H9 (cell line): Measurements from ENCODE around the gene BRINP2. TPM values are rescaled to one million over a fixed set of nuclear protein-coding genes. Genes with fewer than 3 reads are reported as not detected.

ENCODE experiments used
- DNase-seq: peaks from one replicate; pipeline ENCODE4 v3.0.0-alpha.2; 2017
- H2AFZ ChIP-seq: one replicate; pipeline ENCODE4 v1.6.1; 2013; ENCODE audit warnings: mild to moderate bottlenecking, low read length, control low read depth, moderate library complexity
- H2AK5ac ChIP-seq: 2 replicates; pipeline ENCODE4 v1.6.1; 2013; ENCODE audit warnings: low read length, control low read depth, mixed read lengths; ENCODE audit not compliant: insufficient read length
- H2BK120ac ChIP-seq: one replicate; pipeline ENCODE4 v1.6.1; 2013; ENCODE audit warnings: low read depth, mild to moderate bottlenecking, low read length, control low read depth, inconsistent platforms; ENCODE audit not compliant: poor library complexity, severe bottlenecking
- H2BK12ac ChIP-seq: 2 replicates; pipeline ENCODE4 v1.6.1; 2013; ENCODE audit warnings: low read length, control low read depth, mixed read lengths, low read depth; ENCODE audit not compliant: insufficient read length
- H2BK15ac ChIP-seq: 2 replicates; pipeline ENCODE4 v1.6.1; 2013; ENCODE audit warnings: low read depth, low read length, control low read depth
- H2BK20ac ChIP-seq: one replicate; pipeline ENCODE4 v1.6.1; 2013; ENCODE audit warnings: low read depth, mild to moderate bottlenecking, low read length, control low read depth, inconsistent platforms; ENCODE audit not compliant: poor library complexity, severe bottlenecking
- H2BK5ac ChIP-seq: 2 replicates; pipeline ENCODE4 v1.6.1; 2013; ENCODE audit warnings: low read length, control low read depth, mixed read lengths; ENCODE audit not compliant: insufficient read length
- H3K14ac ChIP-seq: 2 replicates; pipeline ENCODE4 v1.6.1; 2013; ENCODE audit warnings: low read length, control low read depth; ENCODE audit not compliant: insufficient read depth
- H3K18ac ChIP-seq: 2 replicates; pipeline ENCODE4 v1.6.1; 2013; ENCODE audit warnings: low read depth, mild to moderate bottlenecking, mixed read lengths, low read length, control low read depth; ENCODE audit not compliant: insufficient read length
- H3K23ac ChIP-seq: 2 replicates; pipeline ENCODE4 v1.6.1; 2013; ENCODE audit warnings: low read length, control low read depth, mixed read lengths, low read depth; ENCODE audit not compliant: insufficient read length
- H3K23me2 ChIP-seq: 2 replicates; pipeline ENCODE4 v1.6.1; 2013; ENCODE audit warnings: low read depth, mild to moderate bottlenecking, mixed read lengths, low read length, control low read depth; ENCODE audit not compliant: insufficient read length, poor library complexity, severe bottlenecking
- H3K27ac ChIP-seq: 2 replicates; pipeline ENCODE4 v1.5.1; 2013; ENCODE audit warnings: low read length, control low read depth, mixed read lengths, low read depth; ENCODE audit not compliant: insufficient read length
- H3K27me3 ChIP-seq: 2 replicates; pipeline ENCODE4 v1.6.1; 2013; ENCODE audit warnings: low read length, control low read depth, inconsistent platforms; ENCODE audit not compliant: insufficient read depth
- H3K4ac ChIP-seq: 2 replicates; pipeline ENCODE4 v1.6.1; 2013; ENCODE audit warnings: low read depth, mild to moderate bottlenecking, control low read depth, inconsistent platforms, low read length, moderate library complexity
- H3K4me1 ChIP-seq: 2 replicates; pipeline ENCODE4 v1.6.1; 2013; ENCODE audit warnings: low read length, control low read depth, inconsistent platforms; ENCODE audit not compliant: insufficient read depth
- H3K4me2 ChIP-seq: 2 replicates; pipeline ENCODE4 v1.6.1; 2013; ENCODE audit warnings: low read length, control low read depth, mixed read lengths; ENCODE audit not compliant: insufficient read length, insufficient read depth
- H3K56ac ChIP-seq: 2 replicates; pipeline ENCODE4 v1.6.1; 2013; ENCODE audit warnings: low read depth, mild to moderate bottlenecking, mixed read lengths, low read length, control low read depth; ENCODE audit not compliant: insufficient read length
- H3K79me1 ChIP-seq: 2 replicates; pipeline ENCODE4 v1.6.1; 2013; ENCODE audit warnings: low read depth, mild to moderate bottlenecking, moderate library complexity, low read length, control low read depth, inconsistent platforms; ENCODE audit not compliant: insufficient read depth, poor library complexity, severe bottlenecking
- H3K79me2 ChIP-seq: 2 replicates; pipeline ENCODE4 v1.6.1; 2013; ENCODE audit warnings: low read length, control low read depth, inconsistent platforms; ENCODE audit not compliant: insufficient read depth
- H3K9ac ChIP-seq: 2 replicates; pipeline ENCODE4 v1.6.1; 2013; ENCODE audit warnings: low read length, control low read depth, mixed read lengths; ENCODE audit not compliant: insufficient read length; ENCODE audit errors: extremely low read depth
- H3K9me3 ChIP-seq: one replicate; pipeline ENCODE4 v1.6.1; 2013; ENCODE audit warnings: low read depth, low read length, inconsistent platforms; ENCODE audit not compliant: control insufficient read depth
- H3T11ph ChIP-seq: one replicate; pipeline ENCODE4 v1.6.1; 2013; ENCODE audit warnings: mild to moderate bottlenecking, low read length, control low read depth, inconsistent platforms
- H4K20me1 ChIP-seq: one replicate; pipeline ENCODE4 v1.6.1; 2013; ENCODE audit not compliant: control insufficient read depth, insufficient read length, insufficient read depth
- H4K5ac ChIP-seq: 2 replicates; pipeline ENCODE4 v1.6.1; 2013; ENCODE audit warnings: low read depth, mild to moderate bottlenecking, mixed read lengths, low read length, control low read depth; ENCODE audit not compliant: insufficient read length
- H4K8ac ChIP-seq: replicated peaks from 2 replicates; pipeline ENCODE4 v1.6.1; 2013; ENCODE audit warnings: low read length, control low read depth, mixed read lengths, low read depth; ENCODE audit not compliant: insufficient read length
- H4K91ac ChIP-seq: 2 replicates; pipeline ENCODE4 v1.6.1; 2013; ENCODE audit warnings: low read depth, mild to moderate bottlenecking, moderate library complexity, mixed read lengths, low read length, control low read depth; ENCODE audit not compliant: insufficient read length
- H3K27ac Mint-ChIP-seq, 3 experiments: 2 replicates in 2 of 3; 3 replicates in 1 of 3; pipeline ENCODE4 v1.8.0; 2020 to 2021; ENCODE audit warnings: mixed read lengths in 3 of 3, mild to moderate bottlenecking in 1 of 3, moderate library complexity in 1 of 3
- H3K27me3 Mint-ChIP-seq: 2 replicates; pipeline ENCODE4 v1.8.0; 2021; ENCODE audit warnings: low read depth, mild to moderate bottlenecking, moderate library complexity, mixed read lengths
- H3K36me3 Mint-ChIP-seq, 3 experiments: 2 replicates in 2 of 3; 3 replicates in 1 of 3; pipeline ENCODE4 v1.8.0; 2020 to 2021; ENCODE audit warnings: low read depth in 3 of 3, mixed read lengths in 3 of 3; ENCODE audit not compliant: insufficient read depth in 1 of 3
- H3K4me1 Mint-ChIP-seq, 2 experiments: 2 replicates each; pipeline ENCODE4 v1.8.0; 2020; ENCODE audit warnings: mixed read lengths in 2 of 2
- H3K4me3 Mint-ChIP-seq, 2 experiments: 2 replicates in 1 of 2; 3 replicates in 1 of 2; pipeline ENCODE4 v1.8.0; 2020 to 2021; ENCODE audit warnings: mild to moderate bottlenecking in 2 of 2, mixed read lengths in 2 of 2, moderate library complexity in 1 of 2
- H3K9me3 Mint-ChIP-seq, 2 experiments: 2 replicates in 1 of 2; 3 replicates in 1 of 2; pipeline ENCODE4 v1.8.0; 2020; ENCODE audit warnings: mild to moderate bottlenecking in 2 of 2, mixed read lengths in 2 of 2, moderate library complexity in 1 of 2
- CTCF ChIP-seq: fragments of 200-600 bp; sonication (generic); conservative IDR thresholded peaks from 3 replicates; pipeline ENCODE4 v1.8.0; 2021; ENCODE audit warnings: antibody characterized with exemption, mild to moderate bottlenecking
- WGBS: extraction: QIAGEN DNeasy Blood & Tissue Kit; methylation state at CpG from one replicate; pipeline ENCODE4 v1.1.7; 2013; ENCODE audit warnings: missing lambda C conversion rate, low lambda C conversion rate, mixed read lengths; ENCODE audit not compliant: insufficient read length; ENCODE audit errors: extremely low coverage; 5-methylcytosine and 5-hydroxymethylcytosine counted together
- total RNA-seq: library from RNA; stranded (reverse); gene quantifications from 2 replicates; pipeline ENCODE4 v1.2.1, GENCODE V29; 2021

The BRINP2 gene
- total RNA-seq, 1 experiment from 2014 or later, result not detected

- H3K79me1 ChIP-seq, result no peaks in the 10 kb centered on the region
- no peak overlapping the region for H3K4me2 ChIP-seq
- H3K9me3 Mint-ChIP-seq, result no peaks in the 10 kb centered on the region
- no peak overlapping the region for H3K18ac ChIP-seq
- no peaks in the 10 kb centered on the region for H3K23me2 ChIP-seq
- no peak overlapping the region for H2BK5ac ChIP-seq
- no peak overlapping the region for H3K23ac ChIP-seq
- DNase-seq, result no peak
- H3K9me3 ChIP-seq, result no peaks in the 10 kb centered on the region
- peaks cover 4% of the 10 kb centered on the region; the same call in 1 of the 2 replicates for H3K4me1 ChIP-seq
- H3K27me3 Mint-ChIP-seq, result peaks cover 2% of the 10 kb centered on the region; the same call in 1 of the 2 replicates
- no peak overlapping the region for H3K4me3 Mint-ChIP-seq
- no peak overlapping the region for H4K5ac ChIP-seq
- H2BK120ac ChIP-seq, result no peak overlapping the region
- no peak overlapping the region for H2BK12ac ChIP-seq
- H3T11ph ChIP-seq, result no peak overlapping the region
- no peak overlapping the region for H3K14ac ChIP-seq
- H3K56ac ChIP-seq, result no peak overlapping the region
- H3K4ac ChIP-seq, result no peak overlapping the region
- H4K91ac ChIP-seq, result no peak overlapping the region
- no peak overlapping the region for H2AFZ ChIP-seq
- peaks cover 0 to 2% (median 0%) of the 10 kb centered on the region in 3 experiments; a peak in 1 of 7 replicates for H3K36me3 Mint-ChIP-seq
- H3K79me2 ChIP-seq, result 0 out of 2 replicates have a peak, but pooled peaks cover 2% of the 10 kb centered on the region
- TF ChIP-seq CTCF, result no peak
- no peaks in the 10 kb centered on the region for H4K20me1 ChIP-seq
- H3K27ac ChIP-seq, result no peak overlapping the region
- no peak overlapping the region for H2BK20ac ChIP-seq
- no peak overlapping the region for H4K8ac ChIP-seq
- H2BK15ac ChIP-seq, result no peak overlapping the region
- no peak overlapping the region for H3K9ac ChIP-seq
- no peak overlapping the region for H3K27ac Mint-ChIP-seq
- H3K27me3 ChIP-seq, result no peaks in the 10 kb centered on the region
- H3K4me1 Mint-ChIP-seq, result peaks cover 2 to 6% of the 10 kb centered on the region in 2 experiments; a peak in 3 of 4 replicates
- no peak overlapping the region for H2AK5ac ChIP-seq
- WGBS, result no CpG with 5 or more reads among the region's 4 CpGs
Observed at GRCh38 chr1:177135250-177135649, 35.5 kb upstream of the BRINP2 start.
